Stimulated activated CD4-positive, alpha-beta T cell treated with anti-CD3 and anti-CD28 coated beads, Interleukin-4, amount 100 ng/mL, for 24 hours (primary cell): Measurements from ENCODE around the gene HBP1.
"Not testable (repeated sequence)": the region's sequence is repeated elsewhere in the genome, so short reads cannot be mapped to it uniquely, and the experiment has no call there.

Source experiments
- DNase-seq: peaks from one replicate; pipeline ENCODE4 v3.0.0-alpha.2; 2020

HBP1 gene

DNA sequence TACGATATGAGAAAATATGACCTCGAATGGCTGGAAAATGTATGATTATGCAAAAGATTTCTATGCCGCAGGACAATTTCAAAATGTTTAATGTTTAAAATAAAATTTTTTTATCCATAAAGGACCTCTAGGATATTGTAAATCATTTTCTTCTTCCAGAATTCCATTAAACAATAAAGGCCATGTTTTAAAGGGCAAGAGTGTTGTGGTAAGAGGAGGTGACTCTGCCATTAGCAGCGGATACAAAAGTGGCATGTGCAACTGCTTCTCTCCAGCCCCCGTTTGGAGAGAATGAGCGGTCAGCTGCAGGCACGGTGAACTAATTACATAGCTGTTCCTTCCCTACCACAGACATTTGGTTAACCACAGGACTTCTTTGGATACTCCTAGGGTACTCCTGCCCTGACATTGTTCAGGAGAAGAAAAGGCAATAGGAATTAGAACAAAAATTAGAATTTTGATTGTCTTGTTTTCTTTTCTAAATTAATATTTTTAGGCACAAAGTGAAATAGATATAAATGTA is 63.8 kb downstream of the HBP1 start:
- no peak for DNase-seq

DNA sequence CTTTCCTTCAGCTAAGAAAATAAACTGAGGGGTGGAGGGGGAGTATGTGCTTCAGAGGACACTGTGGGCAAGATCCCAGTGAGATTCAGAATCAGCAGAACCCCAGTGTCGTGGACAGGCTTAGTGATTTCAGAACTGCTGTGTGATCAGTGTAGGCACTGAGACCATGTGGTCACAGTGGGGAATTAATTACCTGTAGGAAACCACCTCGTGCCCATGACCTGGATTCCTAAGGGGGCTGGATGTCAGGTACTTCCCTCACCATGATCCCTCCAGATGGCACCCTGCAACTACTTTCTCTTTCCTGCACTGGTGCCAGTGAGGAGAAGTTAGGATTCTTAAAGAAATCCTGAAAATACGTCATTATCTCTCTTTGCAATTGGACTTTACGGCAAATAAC is 64.4 kb downstream of the HBP1 start:
- DNase-seq = no peak

DNA sequence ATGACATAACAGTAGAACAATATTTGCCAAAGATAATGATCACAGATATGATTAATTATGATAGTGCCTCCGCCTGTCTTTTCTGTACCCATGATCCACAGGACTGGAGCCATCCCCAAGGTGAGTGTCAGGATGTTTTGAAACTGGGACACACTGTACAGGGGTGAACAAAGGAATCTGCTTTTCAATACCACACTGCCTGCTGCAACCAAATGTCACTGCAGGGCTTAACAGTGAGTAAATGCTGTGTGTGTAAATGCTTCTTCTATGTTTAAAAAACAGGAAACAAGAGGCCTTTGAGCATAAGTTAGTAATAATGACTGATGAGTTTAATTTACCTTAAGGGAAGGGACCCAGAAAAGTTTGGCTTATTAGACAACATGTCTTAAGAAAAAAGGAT is 65.2 kb downstream of the HBP1 start:
- no peak for DNase-seq

DNA sequence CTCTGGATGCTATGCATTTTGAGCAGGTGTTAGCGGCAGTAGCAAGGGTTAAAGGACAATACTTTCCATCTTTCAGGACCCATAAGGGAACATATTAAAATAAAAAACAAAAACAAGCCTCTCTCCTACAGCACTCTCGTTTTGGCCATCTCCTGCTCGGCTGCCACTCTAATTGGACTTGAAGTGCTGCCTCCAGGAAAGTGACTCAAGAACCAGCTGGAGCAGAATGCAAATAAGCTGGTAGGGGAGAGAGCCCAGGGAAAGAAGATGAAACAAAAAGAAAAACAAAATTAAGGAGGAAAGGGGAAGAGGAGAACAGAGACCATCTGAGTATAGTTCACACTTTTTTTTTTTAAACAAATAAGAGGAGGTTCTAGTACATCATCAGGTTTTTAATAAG is 65.6 kb downstream of the HBP1 start:
- DNase-seq = no peak

DNA sequence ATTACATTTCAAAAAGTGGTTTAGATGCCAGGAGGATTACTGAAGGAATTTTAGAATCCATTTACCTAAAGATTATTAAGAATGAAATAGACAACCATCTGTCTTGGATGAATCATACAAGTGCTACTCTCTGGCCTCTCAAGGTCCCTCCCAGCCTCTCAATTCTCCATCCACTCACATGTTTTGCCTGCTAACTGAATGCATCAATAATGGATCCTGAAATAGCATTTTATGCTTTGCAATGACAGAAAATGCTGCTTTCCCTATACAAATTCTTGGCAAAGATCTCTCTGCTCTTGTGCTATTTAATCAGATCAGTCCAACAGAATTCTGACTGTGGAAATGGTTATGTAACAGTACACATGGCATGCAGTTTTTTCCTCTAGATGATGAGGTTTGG is 68.1 kb downstream of the HBP1 start:
- DNase-seq = no peak

DNA sequence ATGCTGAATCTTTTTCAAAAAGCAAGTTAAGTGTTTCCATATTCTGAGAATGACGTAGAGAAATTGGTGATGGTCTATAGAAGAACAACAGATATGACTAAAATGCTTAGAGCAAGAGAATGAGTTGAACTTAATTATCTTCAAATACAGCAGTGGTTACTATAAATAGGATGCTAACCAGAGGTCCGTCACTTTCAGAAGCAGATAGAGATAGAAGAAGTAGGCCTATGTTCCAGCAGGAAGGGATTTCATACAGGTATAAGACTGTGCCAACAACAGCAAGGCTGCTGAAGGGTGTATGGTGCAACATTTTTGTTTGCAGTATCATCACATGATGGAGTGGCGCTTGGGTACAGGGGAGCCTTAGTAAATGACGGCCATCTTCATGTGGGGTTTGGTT is 68.6 kb downstream of the HBP1 start:
- no peak for DNase-seq

DNA sequence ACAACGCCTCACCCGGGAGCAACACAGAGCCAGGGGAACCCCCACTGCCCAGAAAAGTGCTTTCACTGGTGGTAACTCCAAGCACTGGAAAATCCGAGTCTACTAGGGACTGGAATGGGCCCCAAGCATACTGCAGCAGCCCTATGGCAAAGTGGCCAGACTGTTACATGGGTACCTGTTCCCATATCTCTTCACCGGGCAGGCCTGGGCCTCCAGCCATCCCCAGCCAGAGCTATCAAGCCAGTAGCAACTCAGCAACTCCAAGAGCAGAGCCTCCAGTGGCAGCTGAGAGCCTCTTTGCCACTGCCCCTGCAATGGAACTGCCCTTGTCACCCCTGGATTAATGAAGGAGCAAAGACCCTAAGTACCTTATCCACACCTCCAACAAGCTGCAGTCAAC is 73.5 kb downstream of the HBP1 start:
- no peak for DNase-seq

DNA sequence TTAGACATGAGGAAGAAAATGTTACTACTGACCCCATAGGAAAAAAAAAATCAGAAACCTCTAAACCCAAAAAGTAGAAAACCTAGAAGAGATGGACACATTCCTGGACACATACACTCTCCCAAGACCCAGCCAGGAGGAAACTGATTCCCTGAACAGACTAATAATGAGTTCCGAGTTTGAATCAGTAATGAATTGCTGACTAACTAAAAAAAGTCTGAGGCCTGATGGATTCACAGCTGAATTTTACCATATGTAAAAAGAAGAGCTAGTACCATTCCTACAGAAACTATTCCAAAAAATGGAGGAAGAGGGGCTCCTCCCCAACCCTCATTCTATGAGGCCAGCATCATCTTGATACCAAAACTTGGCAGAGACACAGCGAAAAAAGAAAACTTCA is 75.8 kb downstream of the HBP1 start:
- no peak for DNase-seq

DNA sequence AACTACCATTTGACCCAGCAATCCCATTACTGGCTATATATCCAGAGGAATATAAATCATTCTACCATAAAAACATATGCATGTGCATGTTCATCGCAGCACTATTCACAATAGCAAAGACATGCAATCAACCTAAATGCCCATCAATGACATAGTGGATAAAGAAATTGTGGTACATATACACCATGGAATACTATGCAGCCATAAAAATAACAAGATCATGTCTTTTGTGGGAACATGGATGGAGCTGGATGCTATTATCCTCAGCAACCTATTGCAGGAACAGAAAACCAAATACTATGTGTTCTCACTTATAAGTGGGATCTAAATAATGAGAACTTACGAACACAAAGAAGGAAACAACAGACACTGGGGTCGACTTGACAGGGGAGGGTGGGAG is 78.0 kb downstream of the HBP1 start:
- DNase-seq = not testable (repeated sequence)

DNA sequence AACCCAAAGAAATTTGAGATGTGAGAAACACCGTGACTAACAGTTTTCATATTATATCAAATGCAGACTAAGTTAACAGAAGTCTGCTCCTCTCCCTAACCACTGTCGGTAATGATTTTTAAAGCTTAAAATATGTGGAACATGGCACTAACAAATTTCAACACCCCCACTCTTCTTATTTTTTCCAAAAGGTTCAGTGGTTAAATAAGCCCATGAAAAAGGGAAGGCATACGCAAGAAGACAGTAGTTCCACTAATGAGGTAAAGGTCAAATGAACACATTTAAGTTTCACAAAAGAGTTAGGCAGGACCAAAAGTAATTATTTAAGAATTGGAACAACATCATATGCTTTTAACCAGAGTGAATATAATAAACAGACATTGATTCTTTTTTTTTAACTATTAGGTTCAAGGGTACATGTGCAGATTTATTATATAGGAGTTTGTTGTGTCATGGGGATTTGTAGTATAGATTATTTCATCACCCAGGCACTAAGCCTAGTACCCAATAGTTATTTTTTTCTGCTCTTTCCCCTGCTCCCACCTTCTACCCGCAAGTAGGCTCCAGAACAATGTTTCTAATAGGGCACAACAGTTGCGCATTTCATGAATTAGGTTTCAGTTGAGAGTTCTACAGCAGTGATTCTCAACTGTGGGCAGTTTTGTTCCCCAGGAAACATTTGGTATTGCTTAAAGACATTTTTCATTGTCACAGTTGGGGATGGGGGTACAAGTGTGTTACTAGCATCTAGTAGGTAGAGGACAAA is 79.9 kb downstream of the HBP1 start:
- no peak for DNase-seq

DNA sequence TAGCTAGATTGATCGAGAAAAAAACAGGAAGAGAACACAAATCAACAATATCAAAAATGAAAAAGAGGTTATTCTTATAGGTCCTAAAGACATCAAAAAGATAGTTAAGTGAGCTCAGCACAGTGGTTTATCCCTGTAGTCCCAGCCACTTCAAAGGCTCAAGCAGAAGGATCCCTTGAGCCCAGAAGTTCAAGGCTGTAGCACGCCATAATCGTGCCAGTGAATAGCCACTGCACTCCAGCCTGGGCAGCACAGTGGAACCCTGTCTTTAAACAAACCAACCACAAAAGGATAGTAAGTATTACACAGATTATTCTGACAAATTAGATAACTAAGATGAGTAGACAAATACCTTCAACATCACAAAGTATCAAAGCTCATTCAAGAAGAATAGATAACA is 83.2 kb downstream of the HBP1 start:
- DNase-seq = no peak
